ENCODE results near the gene TCEAL5.
"Not testable (repeated sequence)": the region's sequence is repeated elsewhere in the genome, so short reads cannot be mapped to it uniquely, and the experiment has no call there.

TCEAL5 gene

DNA sequence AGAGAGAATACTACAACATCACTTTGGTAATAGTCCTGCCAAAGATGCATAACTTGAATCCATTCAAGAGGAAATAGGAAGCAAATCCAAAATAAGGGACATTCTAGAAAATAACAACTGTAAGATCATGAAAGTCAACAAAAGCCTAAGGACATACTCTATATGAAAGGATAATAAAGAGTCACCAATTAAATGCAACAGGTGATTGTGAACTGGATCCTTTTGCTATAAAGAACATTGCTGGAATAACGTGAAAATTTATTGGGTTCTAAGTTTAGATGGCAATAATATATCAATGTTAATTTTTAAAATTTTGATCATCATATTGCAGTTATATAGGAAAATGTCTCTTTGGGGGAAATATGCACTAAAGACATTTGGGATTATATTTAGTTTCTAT is 41.7 kb downstream of the TCEAL5 start:
- DNase-seq (ENCODE audit: low read depth in 2 of 2) = no peak

GRCh38 chrX:103233263-103233662 is 43.3 kb downstream of the TCEAL5 start:
- no peak for DNase-seq (ENCODE audit: low read depth in 2 of 2)

DNA sequence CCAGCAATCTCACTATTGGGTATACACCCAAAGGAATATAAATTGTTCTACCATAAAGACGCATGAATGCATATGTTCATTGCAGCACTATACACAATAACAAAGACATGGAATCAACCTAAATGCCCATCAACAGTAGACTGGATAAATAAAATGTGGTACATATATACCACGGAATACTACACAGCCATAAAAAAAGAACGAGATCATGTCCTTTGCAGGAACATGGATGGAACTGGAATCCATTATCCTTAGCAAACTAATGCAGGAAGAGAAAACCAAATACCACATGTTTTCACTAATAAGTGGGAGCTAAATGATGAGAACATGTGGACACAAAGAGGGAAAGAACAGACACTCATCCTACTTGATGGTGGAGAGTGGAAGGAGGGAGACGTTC is 50.6 kb downstream of the TCEAL5 start:
- DNase-seq (ENCODE audit: low read depth in 2 of 2) = not testable (repeated sequence)
